A549 (cell line): Measurements from ENCODE around the gene RET. TPM values are rescaled to one million over a fixed set of nuclear protein-coding genes. Genes with fewer than 3 reads are reported as not detected.
A peak's percentile ranks its signal among the peaks of the same experiment; 100 is the strongest.

Experiments
- ATAC-seq, 2 experiments: fragments of 200-7000 bp in 1 of 2; fragments of >200 bp in 1 of 2; cut with Nextera tagmentation in 1 of 2; cut with Tn5 transposase in 1 of 2; 3 replicates each; pipeline versions ENCODE4 v1.8.0 to v1.9.1; 2018 to 2020; ENCODE audit warnings: mild to moderate bottlenecking in 1 of 2, moderate library complexity in 1 of 2
- CTCF ChIA-PET: fragments of 300-600 bp; sonication (Branson Sonifier 250); formaldehyde crosslinking; extraction: SDS; loops from one replicate; lab custom pipeline; 2021; ENCODE audit warnings: antibody characterized with exemption, inconsistent platforms; lab: Yijun Ruan, JAX
- POLR2A ChIA-PET: fragments of 350-600 bp; formaldehyde crosslinking; extraction: SDS; loops from one replicate; lab custom pipeline; 2021; ENCODE audit warnings: antibody characterized with exemption, inconsistent platforms; lab: Yijun Ruan, JAX
- DNase-seq, 2 experiments: peaks; one replicate each; pipeline versions ENCODE4 v3.0.0 to v3.0.0-alpha.2; 2011 to 2016; ENCODE audit warnings: low read depth in 1 of 2, low spot score in 1 of 2
- FAIRE-seq: peaks from 2 replicates; lab custom pipeline; 2011; peaks lifted over from hg19 to GRCh38; lab: Jason Lieb, UNC
- H3K27ac ChIP-seq, 2 experiments: fragments of >200 bp; sonication (Bioruptor Twin); formaldehyde crosslinking; 3 replicates each; pipeline ENCODE4 v1.5.1; 2016 to 2017
- H3K4me1 ChIP-seq: fragments of >200 bp; sonication (Bioruptor Twin); formaldehyde crosslinking; 3 replicates; pipeline ENCODE4 v1.6.1; 2016
- H3K4me2 ChIP-seq: fragments of >200 bp; sonication (Bioruptor Twin); formaldehyde crosslinking; 3 replicates; pipeline ENCODE4 v1.6.1; 2016
- H3K4me3 ChIP-seq: fragments of >200 bp; sonication (Bioruptor Twin); formaldehyde crosslinking; 3 replicates; pipeline ENCODE4 v1.5.1; 2016
- H3K9me3 ChIP-seq: fragments of >200 bp; sonication (Bioruptor Twin); formaldehyde crosslinking; 3 replicates; pipeline ENCODE4 v1.6.1; 2016
- BHLHE40 ChIP-seq: IDR thresholded peaks from 2 replicates; pipeline ENCODE4 v1.6.1; 2012; ENCODE audit warnings: low read depth, low read length, inconsistent platforms
- CBX2 ChIP-seq: fragments of 200-600 bp; sonication (generic); IDR thresholded peaks from 2 replicates; pipeline ENCODE4 v1.6.1; 2016; ENCODE audit warnings: low read depth, mild to moderate bottlenecking, borderline replicate concordance
- CBX8 ChIP-seq: fragments of 200-600 bp; sonication (generic); IDR thresholded peaks from 2 replicates; pipeline ENCODE4 v1.6.1; 2016
- CEBPB ChIP-seq, 2 experiments: fragments of >200 bp in 1 of 2; sonication (Bioruptor Twin) in 1 of 2; formaldehyde crosslinking in 1 of 2; IDR thresholded peaks; 2 replicates each; pipeline ENCODE4 v1.6.1; 2012 to 2016
- CHD2 ChIP-seq: fragments of 150-350 bp; IDR thresholded peaks from 2 replicates; pipeline ENCODE4 v1.6.1; 2014; ENCODE audit warnings: low read length; ENCODE audit not compliant: partially characterized antibody
- EHF ChIP-seq: fragments of 250-450 bp; sonication (Bioruptor Pico); IDR thresholded peaks from 2 replicates; pipeline ENCODE4 v1.5.0; 2020; ENCODE audit warnings: mild to moderate bottlenecking
- EP300 ChIP-seq, 2 experiments: fragments of >200 bp; sonication (Bioruptor Twin); formaldehyde crosslinking; IDR thresholded peaks; 2 replicates in 1 of 2; 3 replicates in 1 of 2; pipeline ENCODE4 v1.6.1; 2016 to 2017
- FOSB ChIP-seq: fragments of 250-450 bp; sonication (Bioruptor Pico); IDR thresholded peaks from 2 replicates; pipeline ENCODE4 v1.5.0; 2020; ENCODE audit warnings: mild to moderate bottlenecking, moderate library complexity
- FOSL2 ChIP-seq, 2 experiments: fragments of 450-650 bp in 1 of 2; fragments of >200 bp in 1 of 2; sonication (Bioruptor Twin) in 1 of 2; formaldehyde crosslinking; IDR thresholded peaks; 2 replicates each; pipeline versions ENCODE4 v1.5.0 to v1.6.1; 2016 to 2020; ENCODE audit warnings: mild to moderate bottlenecking in 1 of 2, moderate library complexity in 1 of 2
- HDAC2 ChIP-seq: fragments of 200-600 bp; sonication (generic); IDR thresholded peaks from 2 replicates; pipeline ENCODE4 v1.6.1; 2016
- HEYL ChIP-seq: fragments of 250-450 bp; sonication (Bioruptor Pico); IDR thresholded peaks from 2 replicates; pipeline ENCODE4 v1.8.0; 2021; ENCODE audit warnings: mild to moderate bottlenecking, moderate library complexity
- HOXB13 ChIP-seq: fragments of 250-450 bp; sonication (Bioruptor Pico); IDR thresholded peaks from 2 replicates; pipeline ENCODE4 v1.5.0; 2020; ENCODE audit warnings: low read depth, mild to moderate bottlenecking, moderate library complexity
- JUNB ChIP-seq: fragments of >200 bp; sonication (Bioruptor Twin); formaldehyde crosslinking; IDR thresholded peaks from 2 replicates; pipeline ENCODE4 v1.6.1; 2016
- KDM1A ChIP-seq: fragments of 200-600 bp; sonication (generic); IDR thresholded peaks from 2 replicates; pipeline ENCODE4 v1.6.1; 2016; ENCODE audit warnings: low read depth, mild to moderate bottlenecking
- KDM5A ChIP-seq: fragments of 200-600 bp; sonication (generic); IDR thresholded peaks from 2 replicates; pipeline ENCODE4 v1.6.1; 2016; ENCODE audit warnings: antibody characterized with exemption, mild to moderate bottlenecking
- MAFK ChIP-seq: fragments of 450-650 bp; IDR thresholded peaks from 2 replicates; pipeline ENCODE4 v1.6.1; 2014; ENCODE audit not compliant: partially characterized antibody
- MAZ ChIP-seq: fragments of 150-350 bp; IDR thresholded peaks from 2 replicates; pipeline ENCODE4 v1.6.1; 2014; ENCODE audit warnings: antibody characterized with exemption, low read depth, low read length, borderline replicate concordance
- NFE2L2 ChIP-seq: fragments of 150-350 bp; conservative IDR thresholded peaks from 2 replicates; pipeline ENCODE4 v1.6.1; 2014; ENCODE audit warnings: low read length
- NPAS2 ChIP-seq: fragments of 250-450 bp; sonication (Bioruptor Pico); IDR thresholded peaks from 2 replicates; pipeline ENCODE4 v1.8.0; 2022; ENCODE audit warnings: mild to moderate bottlenecking, moderate library complexity, borderline replicate concordance
- POLR2AphosphoS2 ChIP-seq: conservative IDR thresholded peaks from 2 replicates; pipeline ENCODE4 v1.6.1; 2012; ENCODE audit warnings: low read length, improper control_type of control experiment, inconsistent platforms
- RAD21 ChIP-seq, 2 experiments: fragments of >200 bp in 1 of 2; sonication (Bioruptor Twin) in 1 of 2; formaldehyde crosslinking in 1 of 2; IDR thresholded peaks in 1 of 2; conservative IDR thresholded peaks in 1 of 2; 2 replicates in 1 of 2; 3 replicates in 1 of 2; pipeline ENCODE4 v1.6.1; 2012 to 2018; ENCODE audit warnings: inconsistent platforms in 1 of 2
- RFX5 ChIP-seq: fragments of 450-650 bp; IDR thresholded peaks from 2 replicates; pipeline ENCODE4 v1.7.1; 2014; ENCODE audit warnings: antibody characterized with exemption, mild to moderate bottlenecking, moderate library complexity
- RNF2 ChIP-seq: fragments of 200-600 bp; sonication (generic); IDR thresholded peaks from 2 replicates; pipeline ENCODE4 v1.6.1; 2016; ENCODE audit warnings: low read depth, mild to moderate bottlenecking, antibody characterized with exemption, moderate library complexity, borderline replicate concordance
- SMC3 ChIP-seq: fragments of >200 bp; sonication (Bioruptor Twin); formaldehyde crosslinking; IDR thresholded peaks from 3 replicates; pipeline ENCODE4 v1.6.1; 2018; ENCODE audit warnings: inconsistent platforms
- SREBF2 ChIP-seq: fragments of 450-650 bp; IDR thresholded peaks from 2 replicates; pipeline ENCODE4 v1.6.1; 2014; ENCODE audit warnings: mild to moderate bottlenecking, moderate library complexity
- TP53 ChIP-seq: fragments of 250-450 bp; sonication (Bioruptor Pico); IDR thresholded peaks from 2 replicates; pipeline ENCODE4 v1.5.0; 2021; ENCODE audit warnings: mild to moderate bottlenecking, moderate library complexity
- ZFP36 ChIP-seq: fragments of 450-650 bp; IDR thresholded peaks from 2 replicates; pipeline ENCODE4 v1.6.1; 2014; ENCODE audit warnings: borderline replicate concordance; ENCODE audit not compliant: partially characterized antibody
- ZNF302 ChIP-seq: fragments of 250-450 bp; sonication (Bioruptor Pico); IDR thresholded peaks from 2 replicates; pipeline ENCODE4 v1.9.0; 2021; ENCODE audit warnings: inconsistent platforms, mild to moderate bottlenecking, moderate library complexity
- ZSCAN20 ChIP-seq: fragments of 250-450 bp; sonication (Bioruptor Pico); IDR thresholded peaks from 2 replicates; pipeline ENCODE4 v1.8.0; 2022; ENCODE audit warnings: mild to moderate bottlenecking, moderate library complexity
- WGBS: methylation state at CpG from one replicate; pipeline ENCODE4 v1.1.6; 2017; ENCODE audit errors: missing lambda C conversion rate; 5-methylcytosine and 5-hydroxymethylcytosine counted together
- polyA plus RNA-seq, 4 experiments: library from polyadenylated mRNA; depleted of rRNA in 3 of 4; stranded (reverse); fragments of >200 nt; fragmentation: RNase III in 1 of 4; extraction: RNeasy Plus Mini Kit Qiagen cat#74134 plus additional on column Dnase treatment in 1 of 4; gene quantifications; 2 replicates in 3 of 4; 3 replicates in 1 of 4; pipeline ENCODE4 v1.2.3, GENCODE V29; 2011 to 2017
- TF ChIP-seq, protein P1 (sequence below): fragments of >200 bp; sonication (Bioruptor Twin); formaldehyde crosslinking; IDR thresholded peaks from 3 replicates; pipeline ENCODE4 v1.6.1; 2016
- TF ChIP-seq, protein P2 (sequence below): IDR thresholded peaks from 2 replicates; pipeline ENCODE4 v1.6.1; 2012
- TF ChIP-seq, protein P3 (sequence below): fragments of 150-350 bp; IDR thresholded peaks from 2 replicates; pipeline ENCODE4 v1.6.1; 2014; ENCODE audit warnings: low read depth, mild to moderate bottlenecking, low read length
- TF ChIP-seq, protein P4 (sequence below): IDR thresholded peaks from 2 replicates; pipeline ENCODE4 v1.6.1; 2012; ENCODE audit warnings: low read depth, borderline replicate concordance
- TF ChIP-seq, protein P5 (sequence below): fragments of >200 bp; sonication (Bioruptor Twin); formaldehyde crosslinking; IDR thresholded peaks from 2 replicates; pipeline ENCODE4 v1.6.1; 2016
- TF ChIP-seq, protein P6 (sequence below): IDR thresholded peaks from 2 replicates; pipeline ENCODE4 v1.6.1; 2012

RET gene
- polyA plus RNA-seq, 2 of the 4 experiments (the other 2 are of a cell fraction): 0.08 to 0.41 TPM

DNA sequence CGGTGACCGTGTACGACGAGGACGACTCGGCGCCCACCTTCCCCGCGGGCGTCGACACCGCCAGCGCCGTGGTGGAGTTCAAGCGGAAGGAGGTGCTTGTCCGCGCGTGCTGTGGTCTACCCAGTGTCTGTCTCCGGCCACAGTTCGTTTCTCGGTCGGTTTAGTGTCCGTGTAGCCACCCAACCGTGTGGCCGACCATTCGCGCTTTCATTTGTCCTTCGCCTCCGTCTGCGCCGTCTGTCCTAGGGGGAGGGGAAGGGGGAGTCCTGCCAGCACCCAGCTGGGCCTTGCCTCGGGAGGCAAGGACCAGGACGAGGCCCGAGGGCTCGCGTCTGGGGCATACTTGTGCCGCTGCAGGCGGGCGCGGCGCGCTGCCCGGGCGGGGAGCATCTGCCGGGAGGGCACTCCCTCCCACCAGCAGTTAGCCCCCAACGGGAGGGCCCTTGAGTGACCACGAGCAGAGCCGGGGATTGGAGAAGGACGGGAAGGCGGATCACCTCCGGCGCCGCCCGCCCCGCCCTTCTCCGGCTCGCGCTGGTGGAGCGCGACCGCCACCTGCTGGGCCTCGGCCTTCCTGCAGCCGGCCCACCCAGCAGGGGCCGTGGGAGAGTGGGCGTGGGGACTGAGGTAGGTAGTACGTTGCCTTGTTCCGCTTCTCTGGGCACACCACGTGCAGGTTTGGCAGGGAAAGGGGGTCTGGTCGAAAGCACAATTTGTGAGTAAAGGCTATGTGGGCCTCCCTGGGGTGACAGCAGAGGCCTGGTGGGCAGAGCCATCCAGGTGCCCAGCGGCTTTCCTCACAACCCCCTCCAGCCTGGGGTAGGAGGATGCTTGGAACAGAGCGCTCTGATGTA, 28.5 kb downstream of the RET start:
- Histone ChIP-seq H3K27ac (peak overlapping the region; percentile 69 to 86), H3K4me3 (peak overlapping the region; percentile 61), H3K4me2 (peak overlapping the region; percentile 99), H3K9me3 (no peaks in the 10 kb centered on the region), H3K4me1 (no peaks in the 10 kb centered on the region)
- ATAC-seq (peak; percentile 87 to 96), FAIRE-seq (no peak), DNase-seq (peak; percentile 70 to 81)
- WGBS: 25% methylated on average over 16 of the region's 71 CpGs
- CTCF ChIA-PET: interaction anchor here (0.6 to 3.5 kb wide), 19 partner anchors 8 to 359 kb away, joined by 3 to 38 read pairs (median 3); no protein-coding TSS in a partner anchor
- POLR2A ChIA-PET: no interaction called here
- TF ChIP-seq ZFP36: no peak
- TF ChIP-seq, protein P1, sequence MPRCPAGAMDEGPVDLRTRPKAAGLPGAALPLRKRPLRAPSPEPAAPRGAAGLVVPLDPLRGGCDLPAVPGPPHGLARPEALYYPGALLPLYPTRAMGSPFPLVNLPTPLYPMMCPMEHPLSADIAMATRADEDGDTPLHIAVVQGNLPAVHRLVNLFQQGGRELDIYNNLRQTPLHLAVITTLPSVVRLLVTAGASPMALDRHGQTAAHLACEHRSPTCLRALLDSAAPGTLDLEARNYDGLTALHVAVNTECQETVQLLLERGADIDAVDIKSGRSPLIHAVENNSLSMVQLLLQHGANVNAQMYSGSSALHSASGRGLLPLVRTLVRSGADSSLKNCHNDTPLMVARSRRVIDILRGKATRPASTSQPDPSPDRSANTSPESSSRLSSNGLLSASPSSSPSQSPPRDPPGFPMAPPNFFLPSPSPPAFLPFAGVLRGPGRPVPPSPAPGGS: no peak
- no peak for TF ChIP-seq FOSL2 (IDR thresholded peaks at IDR 0.05)
- no peak for TF ChIP-seq FOSL2 (CRISPR knock-in tag; IDR thresholded peaks at IDR 0.05)
- TF ChIP-seq, protein P2, sequence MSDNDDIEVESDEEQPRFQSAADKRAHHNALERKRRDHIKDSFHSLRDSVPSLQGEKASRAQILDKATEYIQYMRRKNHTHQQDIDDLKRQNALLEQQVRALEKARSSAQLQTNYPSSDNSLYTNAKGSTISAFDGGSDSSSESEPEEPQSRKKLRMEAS: peak; percentile 48; the same call in 1 of the 2 replicates
- TF ChIP-seq TP53 (CRISPR knock-in tag): no peak
- no peak for TF ChIP-seq CEBPB (IDR thresholded peaks at IDR 0.05)
- TF ChIP-seq RNF2: peak; percentile 71; the same call in 1 of the 2 replicates
- TF ChIP-seq KDM1A: no peak
- no peak for TF ChIP-seq EP300 (IDR thresholded peaks at IDR 0.05)
- no peak for TF ChIP-seq RFX5
- TF ChIP-seq BHLHE40: no peak
- TF ChIP-seq, protein P3, sequence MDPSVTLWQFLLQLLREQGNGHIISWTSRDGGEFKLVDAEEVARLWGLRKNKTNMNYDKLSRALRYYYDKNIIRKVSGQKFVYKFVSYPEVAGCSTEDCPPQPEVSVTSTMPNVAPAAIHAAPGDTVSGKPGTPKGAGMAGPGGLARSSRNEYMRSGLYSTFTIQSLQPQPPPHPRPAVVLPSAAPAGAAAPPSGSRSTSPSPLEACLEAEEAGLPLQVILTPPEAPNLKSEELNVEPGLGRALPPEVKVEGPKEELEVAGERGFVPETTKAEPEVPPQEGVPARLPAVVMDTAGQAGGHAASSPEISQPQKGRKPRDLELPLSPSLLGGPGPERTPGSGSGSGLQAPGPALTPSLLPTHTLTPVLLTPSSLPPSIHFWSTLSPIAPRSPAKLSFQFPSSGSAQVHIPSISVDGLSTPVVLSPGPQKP: no peak
- no peak for TF ChIP-seq POLR2AphosphoS2
- TF ChIP-seq JUNB: no peak
- TF ChIP-seq, protein P4, sequence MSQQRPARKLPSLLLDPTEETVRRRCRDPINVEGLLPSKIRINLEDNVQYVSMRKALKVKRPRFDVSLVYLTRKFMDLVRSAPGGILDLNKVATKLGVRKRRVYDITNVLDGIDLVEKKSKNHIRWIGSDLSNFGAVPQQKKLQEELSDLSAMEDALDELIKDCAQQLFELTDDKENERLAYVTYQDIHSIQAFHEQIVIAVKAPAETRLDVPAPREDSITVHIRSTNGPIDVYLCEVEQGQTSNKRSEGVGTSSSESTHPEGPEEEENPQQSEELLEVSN: no peak; the same call in 1 of the 2 replicates
- peak; percentile 89 to 98 for TF ChIP-seq RAD21 (conservative IDR thresholded peaks at IDR 0.05 in 1 of 2, IDR thresholded peaks at IDR 0.05 in 1 of 2)
- peak; percentile 86; the same call in 1 of the 2 replicates for TF ChIP-seq MAZ
- no peak for TF ChIP-seq FOSB (CRISPR knock-in tag)
- TF ChIP-seq ZNF302: no peak
- TF ChIP-seq SREBF2: no peak
- TF ChIP-seq, protein P5, sequence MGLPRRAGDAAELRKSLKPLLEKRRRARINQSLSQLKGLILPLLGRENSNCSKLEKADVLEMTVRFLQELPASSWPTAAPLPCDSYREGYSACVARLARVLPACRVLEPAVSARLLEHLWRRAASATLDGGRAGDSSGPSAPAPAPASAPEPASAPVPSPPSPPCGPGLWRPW: no peak
- no peak for TF ChIP-seq CBX8
- no peak for TF ChIP-seq NPAS2 (CRISPR knock-in tag)
- no peak for TF ChIP-seq HEYL
- TF ChIP-seq, protein P6, sequence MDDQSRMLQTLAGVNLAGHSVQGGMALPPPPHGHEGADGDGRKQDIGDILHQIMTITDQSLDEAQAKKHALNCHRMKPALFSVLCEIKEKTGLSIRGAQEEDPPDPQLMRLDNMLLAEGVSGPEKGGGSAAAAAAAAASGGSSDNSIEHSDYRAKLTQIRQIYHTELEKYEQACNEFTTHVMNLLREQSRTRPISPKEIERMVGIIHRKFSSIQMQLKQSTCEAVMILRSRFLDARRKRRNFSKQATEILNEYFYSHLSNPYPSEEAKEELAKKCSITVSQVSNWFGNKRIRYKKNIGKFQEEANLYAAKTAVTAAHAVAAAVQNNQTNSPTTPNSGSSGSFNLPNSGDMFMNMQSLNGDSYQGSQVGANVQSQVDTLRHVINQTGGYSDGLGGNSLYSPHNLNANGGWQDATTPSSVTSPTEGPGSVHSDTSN: no peak
- TF ChIP-seq SMC3: peak; percentile 91
- no peak for TF ChIP-seq HOXB13 (CRISPR knock-in tag)
- TF ChIP-seq HDAC2: peak; percentile 31; the same call in 1 of the 2 replicates
- no peak for TF ChIP-seq CHD2
- no peak for TF ChIP-seq NFE2L2
- no peak for TF ChIP-seq ZSCAN20 (CRISPR knock-in tag)
- no peak for TF ChIP-seq KDM5A
- no peak for TF ChIP-seq CBX2
- TF ChIP-seq MAFK: no peak
- TF ChIP-seq EHF (CRISPR knock-in tag): no peak
